Psoas muscle (tissue), 8 donors: ENCODE results near the gene PRSS48. TPM values are rescaled to one million over a fixed set of nuclear protein-coding genes. Genes with fewer than 3 reads are reported as not detected.

Source experiments
- ATAC-seq, 4 donors: fragments of 200-7000 bp; cut with Tn5 transposase; one replicate each; pipeline ENCODE4 v1.9.1; 2020; ENCODE audit warnings: moderate library complexity in 3 of 4, mild to moderate bottlenecking in 2 of 4
- DNase-seq, 2 donors: peaks; one replicate each; pipeline ENCODE4 v3.0.0-alpha.2; 2020
- H3K27ac ChIP-seq: fragments of 200-600 bp; one replicate; pipeline ENCODE4 v1.8.0; 2022
- H3K27me3 ChIP-seq, 3 donors: fragments of 200-600 bp in 1 of 3; one replicate each; pipeline versions ENCODE4 v1.6.1 to v1.8.0; 2013 to 2022; ENCODE audit warnings: low read length in 2 of 3, mild to moderate bottlenecking in 2 of 3, moderate library complexity in 1 of 3; ENCODE audit not compliant: insufficient read depth in 3 of 3
- H3K36me3 ChIP-seq, 2 donors: fragments of 200-600 bp in 1 of 2; one replicate each; pipeline versions ENCODE4 v1.6.1 to v1.8.0; 2013 to 2022; ENCODE audit warnings: low read depth in 1 of 2, mild to moderate bottlenecking in 1 of 2, moderate library complexity in 1 of 2; ENCODE audit not compliant: insufficient read depth in 1 of 2
- H3K4me1 ChIP-seq: fragments of 200-600 bp; one replicate; pipeline ENCODE4 v1.8.0; 2022
- H3K4me3 ChIP-seq: fragments of 200-600 bp; one replicate; pipeline ENCODE4 v1.8.0; 2022; ENCODE audit warnings: mild to moderate bottlenecking
- H3K9me3 ChIP-seq: fragments of 200-600 bp; one replicate; pipeline ENCODE4 v1.8.0; 2022
- WGBS, 3 donors: extraction: QIAGEN DNeasy Blood & Tissue Kit; methylation state at CpG; one replicate each; pipeline versions ENCODE4 v1.1.6 to v1.1.7; 2013; 5-methylcytosine and 5-hydroxymethylcytosine counted together
- intact Hi-C, 2 donors: fragments of 100-400 bp; cut with DNase I; formaldehyde crosslinking; loops; one replicate each; pipeline versions ENCODE4 v1.11.0 to v1.14.2; 2022
- polyA plus RNA-seq, 3 donors: library from polyadenylated mRNA; stranded (reverse); fragments of 200-250 nt; gene quantifications; one replicate each; pipeline ENCODE4 v1.2.3, GENCODE V29; 2013
- total RNA-seq, 4 donors: library from RNA; stranded (reverse); fragmentation: NEBNext Ultra II Directional in 2 of 4; extraction: Animal tissue kit (Norgen Biotek cat#: 25700) in 2 of 4; gene quantifications; one replicate each; pipeline versions ENCODE4 v1.2.1 to v1.2.4, GENCODE V29; 2021 to 2023
- TF ChIP-seq, protein P1 (sequence below): fragments of 200-600 bp; IDR thresholded peaks from one replicate; pipeline ENCODE4 v1.8.0; 2022; ENCODE audit warnings: antibody characterized with exemption
- donor health status: healthy with polysubstance abuse.
- donor health status: DM: no; HTN: no; CAD: no; lungs with moderate emphysema.
- donor health status: Bipolar disorder and iron deficiency.
- donor health status: healthy.
- donor health status: DM: yes; HTN: yes; CAD: no.
- donor health status: DM: no; HTN: no; CAD: no.
- donor health status: DM: no; HTN: no; CAD: no.
- donor health status: DM: yes; HTN: yes; CAD: no.

PRSS48 gene
- total and polyA plus RNA-seq, 7 donors: not detected

DNA sequence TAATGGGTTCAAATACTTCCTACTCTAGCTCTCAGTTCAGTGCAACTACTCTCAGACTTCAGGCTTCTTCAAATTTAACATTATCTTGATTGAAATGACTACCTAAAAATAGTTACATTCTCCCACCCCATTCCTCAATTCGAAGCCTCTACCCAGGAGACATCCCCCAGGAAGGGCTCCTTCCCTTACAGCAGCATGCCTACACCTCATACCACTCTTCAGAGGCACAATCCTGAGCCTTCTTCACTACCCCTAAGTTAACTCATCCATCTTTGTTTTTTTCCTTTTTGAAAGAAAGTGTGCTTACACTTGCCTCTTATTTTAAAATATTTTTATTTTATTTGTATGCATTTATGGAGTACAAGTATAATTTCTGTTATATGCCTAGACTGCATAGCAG, 17.2 kb upstream of the PRSS48 start:
- H3K27me3 ChIP-seq: no peaks in the 10 kb centered on the region
- no peak for DNase-seq
- peaks cover 14% of the 10 kb centered on the region for H3K4me1 ChIP-seq
- no peak overlapping the region for H3K27ac ChIP-seq
- ATAC-seq: no peak
- WGBS, 3 donors: 70 to 84% (median 76%) methylated on average over 1 of the region's 1 CpG
- H3K9me3 ChIP-seq: no peaks in the 10 kb centered on the region
- TF ChIP-seq, protein P1, sequence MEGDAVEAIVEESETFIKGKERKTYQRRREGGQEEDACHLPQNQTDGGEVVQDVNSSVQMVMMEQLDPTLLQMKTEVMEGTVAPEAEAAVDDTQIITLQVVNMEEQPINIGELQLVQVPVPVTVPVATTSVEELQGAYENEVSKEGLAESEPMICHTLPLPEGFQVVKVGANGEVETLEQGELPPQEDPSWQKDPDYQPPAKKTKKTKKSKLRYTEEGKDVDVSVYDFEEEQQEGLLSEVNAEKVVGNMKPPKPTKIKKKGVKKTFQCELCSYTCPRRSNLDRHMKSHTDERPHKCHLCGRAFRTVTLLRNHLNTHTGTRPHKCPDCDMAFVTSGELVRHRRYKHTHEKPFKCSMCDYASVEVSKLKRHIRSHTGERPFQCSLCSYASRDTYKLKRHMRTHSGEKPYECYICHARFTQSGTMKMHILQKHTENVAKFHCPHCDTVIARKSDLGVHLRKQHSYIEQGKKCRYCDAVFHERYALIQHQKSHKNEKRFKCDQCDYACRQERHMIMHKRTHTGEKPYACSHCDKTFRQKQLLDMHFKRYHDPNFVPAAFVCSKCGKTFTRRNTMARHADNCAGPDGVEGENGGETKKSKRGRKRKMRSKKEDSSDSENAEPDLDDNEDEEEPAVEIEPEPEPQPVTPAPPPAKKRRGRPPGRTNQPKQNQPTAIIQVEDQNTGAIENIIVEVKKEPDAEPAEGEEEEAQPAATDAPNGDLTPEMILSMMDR: no peak
- no peak overlapping the region for H3K4me3 ChIP-seq
- intact Hi-C loops: no loop called here
- H3K36me3 ChIP-seq: no peaks in the 10 kb centered on the region

DNA sequence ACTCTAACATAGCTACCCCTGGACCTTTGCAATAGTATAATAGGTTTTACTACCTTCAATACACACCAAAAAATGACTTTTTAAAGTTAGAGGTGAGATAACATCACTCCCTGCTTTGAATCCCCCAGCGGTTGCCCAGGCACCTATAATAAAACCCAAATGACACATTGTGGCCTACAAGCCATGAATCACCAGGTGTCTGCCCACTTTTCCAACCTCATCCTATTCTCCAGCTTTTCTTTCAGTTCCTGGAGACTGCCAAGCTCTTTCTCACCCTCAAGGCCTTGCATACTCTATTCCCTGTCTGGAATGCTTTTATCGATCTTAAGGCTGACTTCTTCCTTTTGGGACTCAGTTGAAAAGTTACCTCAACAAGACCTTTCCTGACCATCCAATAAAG, 16.4 kb upstream of the PRSS48 start:
- ATAC-seq (no peak), DNase-seq (no peak)
- no peak overlapping the region for H3K4me3 ChIP-seq
- 95 to 100% (median 96%) methylated on average over 2 of the region's 2 CpGs for WGBS, 3 donors
- intact Hi-C loops: no loop called here
- no peaks in the 10 kb centered on the region for H3K27me3 ChIP-seq
- no peaks in the 10 kb centered on the region for H3K36me3 ChIP-seq
- no peaks in the 10 kb centered on the region for H3K9me3 ChIP-seq
- H3K27ac ChIP-seq: no peak overlapping the region
- TF ChIP-seq, protein P1: no peak
- H3K4me1 ChIP-seq: peaks cover 14% of the 10 kb centered on the region

DNA sequence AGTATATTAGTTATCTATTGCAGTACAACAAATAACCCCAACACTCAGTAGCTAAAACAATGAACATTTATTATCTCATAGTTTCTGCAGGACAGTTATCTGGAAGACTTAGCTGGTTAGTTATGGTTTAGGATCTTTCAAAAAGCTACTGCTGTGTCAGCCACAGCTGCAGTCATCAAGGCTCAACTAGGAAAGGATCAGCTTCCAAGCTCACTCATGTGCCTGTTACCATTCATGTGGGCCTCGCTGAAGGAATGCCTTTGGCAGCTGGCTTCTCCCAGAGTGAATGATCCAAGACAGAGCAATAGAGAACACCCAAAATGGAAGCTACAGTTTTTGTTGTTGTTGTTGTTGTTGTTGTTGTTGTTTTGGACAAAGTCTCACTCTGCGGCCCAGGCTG, 13.5 kb upstream of the PRSS48 start:
- Histone ChIP-seq H3K27ac (peak overlapping the region; percentile 59), H3K27me3 (no peaks in the 10 kb centered on the region), H3K4me1 (peaks cover 14% of the 10 kb centered on the region), H3K36me3 (no peaks in the 10 kb centered on the region), H3K9me3 (no peaks in the 10 kb centered on the region), H3K4me3 (no peak overlapping the region)
- TF ChIP-seq, protein P1: no peak
- 44 to 70% (median 49%) methylated on average over 2 of the region's 2 CpGs for WGBS, 3 donors
- DNase-seq (no peak), ATAC-seq (peak; percentile 65 to 72 (median 70))
- intact Hi-C loops: no loop called here

DNA sequence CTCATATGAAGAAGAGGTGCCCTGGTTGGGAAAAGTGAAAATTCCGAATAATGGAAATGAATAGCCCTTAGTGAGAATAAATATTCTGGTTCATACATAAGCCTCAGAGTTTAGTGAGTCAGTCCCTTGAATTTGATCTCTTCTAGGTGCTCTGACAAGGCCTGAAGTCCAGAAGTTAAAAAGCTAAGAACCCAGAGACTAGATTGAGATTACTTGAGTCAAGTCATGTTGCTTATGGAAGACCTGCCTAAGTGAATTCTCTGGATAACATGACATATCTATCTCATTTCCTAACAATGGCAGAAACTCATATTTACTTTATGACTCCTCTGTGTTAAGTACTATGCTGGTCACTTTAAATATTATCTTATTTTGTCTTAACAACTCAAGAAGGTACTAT, 10.5 kb upstream of the PRSS48 start:
- ATAC-seq: no peak
- H3K36me3 ChIP-seq: no peaks in the 10 kb centered on the region
- DNase-seq: no peak
- 93 to 100% (median 97%) methylated on average over 1 of the region's 1 CpG for WGBS, 3 donors
- no peak overlapping the region for H3K4me3 ChIP-seq
- peaks cover 14% of the 10 kb centered on the region for H3K4me1 ChIP-seq
- H3K27ac ChIP-seq: no peak overlapping the region
- intact Hi-C loops: no loop called here
- H3K27me3 ChIP-seq: no peaks in the 10 kb centered on the region
- H3K9me3 ChIP-seq: no peaks in the 10 kb centered on the region
- TF ChIP-seq, protein P1: no peak

DNA sequence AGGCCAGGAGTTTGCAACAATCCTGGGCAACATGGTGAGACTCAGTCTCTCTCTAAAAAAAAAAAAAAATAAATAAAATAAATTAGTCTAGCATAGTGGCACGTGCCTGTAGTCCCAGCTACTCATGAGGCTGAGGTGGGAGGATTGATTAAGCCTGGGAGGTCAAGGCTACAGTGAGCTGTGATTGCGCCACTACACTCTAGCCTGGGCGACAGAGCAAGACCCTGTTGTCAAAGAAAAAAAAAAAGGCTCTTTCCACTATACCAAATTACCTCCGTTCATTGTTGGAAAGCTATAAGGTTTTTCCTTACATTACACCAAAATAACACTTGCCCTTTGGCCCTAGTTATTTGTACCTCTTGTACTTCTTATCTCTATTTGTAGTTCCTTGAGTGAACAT, 9.9 kb upstream of the PRSS48 start:
- no peak for ATAC-seq
- 88 to 94% (median 90%) methylated on average over 4 of the region's 4 CpGs for WGBS, 3 donors
- no peak for DNase-seq
- no peak overlapping the region for H3K4me3 ChIP-seq
- no peaks in the 10 kb centered on the region for H3K36me3 ChIP-seq
- peaks cover 11% of the 10 kb centered on the region for H3K4me1 ChIP-seq
- no peak overlapping the region for H3K27ac ChIP-seq
- no peaks in the 10 kb centered on the region for H3K27me3 ChIP-seq
- intact Hi-C loops: no loop called here
- H3K9me3 ChIP-seq: no peaks in the 10 kb centered on the region
- TF ChIP-seq, protein P1: no peak
